ENCODE data around the gene ABLIM1. TPM values are rescaled to one million over a fixed set of nuclear protein-coding genes. Genes with fewer than 3 reads are reported as not detected.

ABLIM1 gene
- total and polyA plus RNA-seq, 10 of the 15 experiments (the other 5 are each of a cell fraction or from before 2014, with no cell fraction given), result 14.2 to 50.5 (median 28.1) TPM

DNA sequence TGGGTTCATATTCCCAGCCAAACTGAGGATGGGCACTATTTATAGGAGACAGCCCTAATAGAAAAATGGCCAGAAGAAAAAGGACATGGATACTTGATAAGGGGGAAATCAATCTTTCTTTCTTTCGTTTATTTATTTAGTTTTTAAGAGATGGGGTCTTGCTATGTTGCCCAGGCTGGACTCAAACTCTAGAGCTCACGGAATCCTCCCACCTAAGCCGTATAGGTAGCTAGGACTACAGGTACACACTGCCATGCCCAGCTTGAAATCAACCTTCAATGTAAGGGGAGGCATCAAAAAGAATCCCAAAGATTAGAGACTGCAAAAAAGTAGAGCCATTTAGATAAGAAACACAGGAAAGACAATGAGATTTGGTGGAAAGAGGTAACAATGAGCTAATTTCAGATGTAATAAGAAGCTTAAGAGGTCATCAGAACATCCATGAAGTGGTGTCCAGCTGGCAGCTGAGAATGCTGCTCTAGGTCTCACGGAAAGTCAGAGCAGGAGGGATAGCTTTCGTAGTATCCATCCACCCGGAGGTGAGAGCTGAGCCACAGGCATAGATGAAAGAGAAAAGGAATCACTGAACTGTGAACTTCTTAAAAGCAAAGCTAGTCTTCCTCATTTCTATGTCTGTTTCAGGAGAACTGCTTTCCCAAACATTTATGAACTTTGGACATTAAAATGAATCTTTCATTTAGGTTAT, 10.5 kb upstream of the ABLIM1 start (continued):
- TF ChIP-seq, protein P1, sequence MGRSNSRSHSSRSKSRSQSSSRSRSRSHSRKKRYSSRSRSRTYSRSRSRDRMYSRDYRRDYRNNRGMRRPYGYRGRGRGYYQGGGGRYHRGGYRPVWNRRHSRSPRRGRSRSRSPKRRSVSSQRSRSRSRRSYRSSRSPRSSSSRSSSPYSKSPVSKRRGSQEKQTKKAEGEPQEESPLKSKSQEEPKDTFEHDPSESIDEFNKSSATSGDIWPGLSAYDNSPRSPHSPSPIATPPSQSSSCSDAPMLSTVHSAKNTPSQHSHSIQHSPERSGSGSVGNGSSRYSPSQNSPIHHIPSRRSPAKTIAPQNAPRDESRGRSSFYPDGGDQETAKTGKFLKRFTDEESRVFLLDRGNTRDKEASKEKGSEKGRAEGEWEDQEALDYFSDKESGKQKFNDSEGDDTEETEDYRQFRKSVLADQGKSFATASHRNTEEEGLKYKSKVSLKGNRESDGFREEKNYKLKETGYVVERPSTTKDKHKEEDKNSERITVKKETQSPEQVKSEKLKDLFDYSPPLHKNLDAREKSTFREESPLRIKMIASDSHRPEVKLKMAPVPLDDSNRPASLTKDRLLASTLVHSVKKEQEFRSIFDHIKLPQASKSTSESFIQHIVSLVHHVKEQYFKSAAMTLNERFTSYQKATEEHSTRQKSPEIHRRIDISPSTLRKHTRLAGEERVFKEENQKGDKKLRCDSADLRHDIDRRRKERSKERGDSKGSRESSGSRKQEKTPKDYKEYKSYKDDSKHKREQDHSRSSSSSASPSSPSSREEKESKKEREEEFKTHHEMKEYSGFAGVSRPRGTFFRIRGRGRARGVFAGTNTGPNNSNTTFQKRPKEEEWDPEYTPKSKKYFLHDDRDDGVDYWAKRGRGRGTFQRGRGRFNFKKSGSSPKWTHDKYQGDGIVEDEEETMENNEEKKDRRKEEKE (IDR thresholded peaks at IDR 0.05), result no peak
- no peak for TF ChIP-seq SIN3A (IDR thresholded peaks at IDR 0.05; ENCODE audit: low read depth, low read length)

DNA sequence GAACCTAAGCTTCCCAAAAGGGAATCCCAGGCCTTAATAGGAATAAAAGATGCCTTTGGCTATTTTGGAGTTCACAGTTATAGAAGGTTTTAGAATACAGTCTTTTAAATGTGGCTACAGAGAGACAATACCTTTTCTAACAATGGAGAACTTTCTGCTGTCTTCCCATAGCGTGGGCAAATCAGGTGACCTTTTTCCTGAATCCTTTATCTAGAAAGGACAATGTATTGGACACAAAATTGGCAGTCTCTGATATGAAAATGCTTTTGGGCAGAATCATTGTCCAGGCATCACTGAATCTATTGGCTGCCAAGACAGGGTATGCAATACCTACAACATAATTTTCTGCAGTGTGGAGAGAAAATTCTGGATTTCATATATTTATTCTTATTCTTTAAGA, 7.8 kb upstream of the ABLIM1 start:
- intact Hi-C loops (cut with micrococcal nuclease; ENCODE audit: unreplicated experiment) (no loop called here), in situ Hi-C loops (cut with MboI) (no loop called here)
- Histone ChIP-seq H3K4me2 (ENCODE audit: control insufficient read depth, insufficient read depth) (no peak overlapping the region), H4K20me1 (ENCODE audit: control insufficient read depth, insufficient read depth) (no peaks in the 10 kb centered on the region), H3K27ac (ENCODE audit: control insufficient read depth, insufficient read depth) (no peak overlapping the region), H3K36me3 (ENCODE audit: control insufficient read depth in 2 of 2, insufficient read depth in 2 of 2, low read length in 1 of 2) (no peaks in the 10 kb centered on the region), H3K4me1 (ENCODE audit: control insufficient read depth, insufficient read depth, low read length) (no peaks in the 10 kb centered on the region), H3K79me2 (ENCODE audit: control insufficient read depth, insufficient read depth, low read length) (no peaks in the 10 kb centered on the region), H3K27me3 (replicated peaks in 1 of 2; ENCODE audit: control insufficient read depth in 2 of 2, insufficient read depth in 2 of 2, low read length in 1 of 2) (peaks cover 2% of the 10 kb centered on the region in 2 experiments; a peak in 1 of 4 replicates), H2AFZ (ENCODE audit: control insufficient read depth, low read depth, low read length) (no peak overlapping the region), H3K9ac (ENCODE audit: control insufficient read depth, insufficient read depth, low read length) (no peak overlapping the region), H3K4me3 (no peak overlapping the region), H3K9me3 (replicated peaks; ENCODE audit: control insufficient read depth, insufficient read depth, low read length) (no peaks in the 10 kb centered on the region)
- ATAC-seq (no peak), FAIRE-seq (no peak), DNase-seq (ENCODE audit: low read depth, low spot score) (no peak)
- 0% methylated on average over 1 of the region's 1 CpG for WGBS (ENCODE audit: insufficient coverage, insufficient replicate concordance, low lambda C conversion rate, missing lambda C conversion rate)
- TF ChIP-seq, protein P1 (IDR thresholded peaks at IDR 0.05), result no peak
- TF ChIP-seq BRCA1 (IDR thresholded peaks at IDR 0.05; ENCODE audit: low read depth, low read length), result no peak
- TF ChIP-seq, protein P2, sequence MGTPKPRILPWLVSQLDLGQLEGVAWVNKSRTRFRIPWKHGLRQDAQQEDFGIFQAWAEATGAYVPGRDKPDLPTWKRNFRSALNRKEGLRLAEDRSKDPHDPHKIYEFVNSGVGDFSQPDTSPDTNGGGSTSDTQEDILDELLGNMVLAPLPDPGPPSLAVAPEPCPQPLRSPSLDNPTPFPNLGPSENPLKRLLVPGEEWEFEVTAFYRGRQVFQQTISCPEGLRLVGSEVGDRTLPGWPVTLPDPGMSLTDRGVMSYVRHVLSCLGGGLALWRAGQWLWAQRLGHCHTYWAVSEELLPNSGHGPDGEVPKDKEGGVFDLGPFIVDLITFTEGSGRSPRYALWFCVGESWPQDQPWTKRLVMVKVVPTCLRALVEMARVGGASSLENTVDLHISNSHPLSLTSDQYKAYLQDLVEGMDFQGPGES (IDR thresholded peaks at IDR 0.05), result no peak
- TF ChIP-seq HDAC2 (IDR thresholded peaks at IDR 0.05), result no peak
- ChIA-PET POLR2A (no interaction called here), RAD21 (ENCODE audit: unreplicated experiment) (no interaction called here), CTCF (interaction anchor here (0.7 kb wide), 1 partner anchor 1027 kb away, joined by 3 read pairs; no protein-coding TSS in a partner anchor), SMC1A (ENCODE audit: uncharacterized antibody, unreplicated experiment) (no interaction called here)
- BruUV-seq (replicated peaks), result no TSS peak
